Endothelial cell of hepatic sinusoid (primary cell): Measurements from ENCODE around the gene SACS.

Experiments
- in situ Hi-C: cut with HindIII; loops from 2 replicates; pipeline ENCODE4 v1.10.0; 2017; ENCODE audit warnings: low sequenced_read_pairs

Gene SACS

GRCh38 chr13:23372264-23372906, 61.1 kb downstream of the SACS start:
- in situ Hi-C loops: no loop called here

GRCh38 chr13:23367907-23368306, 65.6 kb downstream of the SACS start:
- in situ Hi-C loops: no loop called here

- in situ Hi-C loops: no loop called here
These were observed 67.8 kb downstream of the SACS start for GRCh38 chr13:23365652-23366051.

- in situ Hi-C loops: no loop called here
These were observed 73.6 kb downstream of the SACS start for GRCh38 chr13:23359882-23360281.

GRCh38 chr13:23357349-23357748, 76.2 kb downstream of the SACS start:
- in situ Hi-C loops: no loop called here

GRCh38 chr13:23356368-23356767, 77.1 kb downstream of the SACS start:
- in situ Hi-C loops: no loop called here

GRCh38 chr13:23354520-23354919, 79.0 kb downstream of the SACS start:
- in situ Hi-C loops: loop anchor here (5.0 kb wide), 1 partner anchor 68 kb away; no protein-coding TSS in a partner anchor

GRCh38 chr13:23352161-23352560, 81.3 kb downstream of the SACS start:
- in situ Hi-C loops: loop anchor here (5.0 kb wide), 1 partner anchor 70 kb away; no protein-coding TSS in a partner anchor

- in situ Hi-C loops: loop anchor here (5.0 kb wide), 1 partner anchor 72 kb away; no protein-coding TSS in a partner anchor
These were observed 83.5 kb downstream of the SACS start for GRCh38 chr13:23350009-23350408.

GRCh38 chr13:23349161-23349897, 84.2 kb downstream of the SACS start:
- in situ Hi-C loops: no loop called here

GRCh38 chr13:23348262-23349127, 85.0 kb downstream of the SACS start:
- in situ Hi-C loops: no loop called here

GRCh38 chr13:23347601-23348000, 85.9 kb downstream of the SACS start:
- in situ Hi-C loops: no loop called here

- in situ Hi-C loops: no loop called here
These were observed 88.4 kb downstream of the SACS start for GRCh38 chr13:23344931-23345595.

GRCh38 chr13:23339225-23339624, 94.3 kb downstream of the SACS start:
- in situ Hi-C loops: no loop called here

GRCh38 chr13:23330356-23330755, 103.1 kb downstream of the SACS start:
- in situ Hi-C loops: no loop called here

- in situ Hi-C loops: no loop called here
These were observed 108.3 kb downstream of the SACS start for GRCh38 chr13:23325191-23325590.

- in situ Hi-C loops: no loop called here
These were observed 109.4 kb downstream of the SACS start for GRCh38 chr13:23323946-23324709.

GRCh38 chr13:23322353-23323336, 110.9 kb downstream of the SACS start:
- in situ Hi-C loops: no loop called here
